DND-41 (cell line): ENCODE measurements around the gene EPB41L2.
A peak's percentile ranks its signal among the peaks of the same experiment; 100 is the strongest.

Experiments
- ATAC-seq: fragments of 200-7000 bp; cut with Tn5 transposase; 3 replicates; pipeline ENCODE4 v1.9.1; 2021; ENCODE audit warnings: low read depth; ENCODE audit not compliant: insufficient read depth
- DNase-seq: peaks from one replicate; pipeline ENCODE4 v3.0.0-alpha.2; 2020
- H2AFZ ChIP-seq: 2 replicates; pipeline ENCODE4 v1.6.0; 2012; ENCODE audit warnings: low read depth, low read length
- H3K27ac ChIP-seq: 2 replicates; pipeline ENCODE4 v1.5.1; 2012; ENCODE audit warnings: low read length, inconsistent platforms
- H3K27me3 ChIP-seq: fragments of 200-600 bp; sonication (generic); 2 replicates; pipeline ENCODE4 v1.6.0; 2012; ENCODE audit warnings: low read length, mild to moderate bottlenecking, inconsistent platforms; ENCODE audit not compliant: insufficient read depth, poor library complexity
- H3K36me3 ChIP-seq: 2 replicates; pipeline ENCODE4 v1.5.1; 2012; ENCODE audit warnings: low read length, inconsistent platforms; ENCODE audit not compliant: insufficient read depth
- H3K4me1 ChIP-seq: 2 replicates; pipeline ENCODE4 v1.5.1; 2012; ENCODE audit warnings: mild to moderate bottlenecking, low read length; ENCODE audit not compliant: insufficient read depth
- H3K4me2 ChIP-seq: 2 replicates; pipeline ENCODE4 v1.6.0; 2012; ENCODE audit warnings: mild to moderate bottlenecking, moderate library complexity, low read length, inconsistent platforms; ENCODE audit not compliant: insufficient read depth
- H3K4me3 ChIP-seq, 2 experiments: fragments of 200-600 bp in 1 of 2; shearing (Covaris generic) in 1 of 2; 2 replicates each; pipeline ENCODE4 v1.5.1; 2012 to 2016; ENCODE audit warnings: inconsistent platforms in 2 of 2, low read length in 2 of 2, mild to moderate bottlenecking in 2 of 2, low read depth in 1 of 2, moderate library complexity in 1 of 2
- H3K79me2 ChIP-seq: 2 replicates; pipeline ENCODE4 v1.6.0; 2012; ENCODE audit warnings: low read length, inconsistent platforms; ENCODE audit not compliant: insufficient read depth
- H3K9ac ChIP-seq: 2 replicates; pipeline ENCODE4 v1.6.0; 2012; ENCODE audit warnings: low read depth, mild to moderate bottlenecking, inconsistent platforms, low read length, moderate library complexity
- H3K9me3 ChIP-seq: 2 replicates; pipeline ENCODE4 v1.5.1; 2012; ENCODE audit warnings: low read length, moderate library complexity, mild to moderate bottlenecking, inconsistent platforms; ENCODE audit not compliant: insufficient read depth, severe bottlenecking
- H4K20me1 ChIP-seq: 2 replicates; pipeline ENCODE4 v1.6.0; 2012; ENCODE audit warnings: low read length; ENCODE audit not compliant: insufficient read depth
- CTCF ChIP-seq: IDR thresholded peaks from 2 replicates; pipeline ENCODE4 v1.5.1; 2012; ENCODE audit warnings: borderline replicate concordance, low read length, moderate library complexity, mild to moderate bottlenecking; ENCODE audit not compliant: poor library complexity, severe bottlenecking; ENCODE audit errors: extremely low read depth
- EZH2 ChIP-seq: IDR thresholded peaks from 3 replicates; pipeline ENCODE4 v1.6.1; 2012; ENCODE audit warnings: borderline replicate concordance, low read depth, mild to moderate bottlenecking, moderate library complexity, low read length, inconsistent platforms; ENCODE audit not compliant: severe bottlenecking

The EPB41L2 gene

DNA sequence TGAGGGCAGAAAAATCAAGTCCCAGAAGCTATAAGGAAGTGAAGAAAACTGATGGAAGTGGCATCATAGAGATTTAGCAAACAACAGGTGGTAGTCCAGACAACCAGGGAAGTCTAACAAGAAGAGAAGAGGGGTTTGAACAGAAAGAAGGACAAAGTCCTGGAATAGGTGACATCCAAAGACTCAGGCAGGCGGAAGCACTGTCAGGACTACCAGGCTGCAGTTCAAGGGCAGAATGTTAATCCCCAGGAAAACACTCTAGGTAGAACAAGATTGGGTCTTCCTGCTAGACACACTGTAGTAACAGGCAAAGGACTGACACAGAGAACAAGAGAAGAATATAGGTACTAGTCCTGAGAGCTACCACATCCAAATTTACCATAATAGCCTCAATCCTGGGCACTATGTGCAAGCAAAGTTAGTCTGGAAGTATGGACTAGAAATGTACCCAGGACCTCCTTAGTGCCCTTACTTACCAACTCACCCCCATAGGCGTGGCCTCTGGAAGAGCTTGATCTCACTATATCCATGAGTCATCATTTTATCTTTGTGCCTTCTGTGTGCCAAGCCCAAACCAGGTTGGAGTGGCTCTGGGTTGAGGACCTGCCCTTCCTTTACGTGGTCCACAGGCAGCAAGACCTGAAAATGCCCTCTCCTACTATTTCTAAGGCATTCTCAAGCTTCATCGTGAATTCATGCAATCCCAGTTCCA is 2.2 kb upstream of the EPB41L2 start:
- ATAC-seq (no peak), DNase-seq (no peak)
- Histone ChIP-seq H3K79me2 (peaks cover 24% of the 10 kb centered on the region), H4K20me1 (peaks cover 5% of the 10 kb centered on the region), H3K27me3 (no peaks in the 10 kb centered on the region), H3K4me2 (no peak overlapping the region), H3K4me3 (no peak overlapping the region), H3K9me3 (no peaks in the 10 kb centered on the region), H3K27ac (no peak overlapping the region), H2AFZ (no peak overlapping the region), H3K36me3 (no peaks in the 10 kb centered on the region; the same call in 1 of the 2 replicates), H3K9ac (no peak overlapping the region), H3K4me1 (peaks cover 21% of the 10 kb centered on the region)
- TF ChIP-seq EZH2 (no peak), CTCF (no peak)

GRCh38 chr6:131063764-131064272 is 773 bp upstream of the EPB41L2 start:
- Histone ChIP-seq H3K9ac (peak overlapping the region; percentile 82), H3K4me2 (peak overlapping the region; percentile 85)

DNA sequence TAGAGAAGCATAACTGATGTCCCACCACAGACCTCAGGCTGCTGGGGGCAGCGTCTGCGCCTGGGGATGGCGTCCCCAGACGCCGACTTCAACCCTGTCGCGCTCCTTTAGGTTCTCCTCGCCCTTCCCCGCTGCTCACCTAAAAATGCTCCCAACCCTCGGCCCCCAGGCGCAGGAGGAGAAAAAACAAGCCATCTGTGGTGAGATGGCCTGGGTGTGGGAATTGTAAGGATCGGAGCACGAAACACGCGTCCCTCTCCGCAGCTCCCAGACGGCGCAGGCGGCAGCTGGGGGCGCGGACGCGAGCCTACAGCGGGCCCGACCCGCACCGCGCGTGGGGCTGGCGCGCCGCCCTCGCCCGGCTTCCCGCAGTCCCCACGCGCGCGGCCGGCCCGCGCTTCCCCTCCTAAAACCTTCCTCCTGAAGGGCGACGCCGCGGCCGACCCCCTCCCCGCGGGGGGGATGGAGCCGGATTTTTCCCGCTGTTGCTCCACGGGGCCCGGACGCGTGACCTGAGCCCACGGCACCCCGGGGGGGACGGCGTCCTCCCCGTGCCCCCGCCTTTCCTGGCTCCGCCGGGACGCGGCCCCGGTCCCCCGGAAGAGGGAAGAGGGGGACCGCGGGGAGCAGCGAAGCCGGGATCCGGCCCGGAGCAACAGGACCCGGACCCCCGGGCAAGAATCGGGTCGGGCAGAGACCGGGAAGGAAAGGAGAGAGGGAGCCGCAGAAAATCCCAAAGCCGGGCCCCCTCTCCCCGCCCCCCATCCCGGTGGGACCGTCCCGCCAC is 611 bp downstream of the EPB41L2 start:
- H3K4me1 ChIP-seq, result peaks cover 21% of the 10 kb centered on the region

More at GRCh38 chr6:131063764-131064272, 773 bp upstream of the EPB41L2 start:
- ATAC-seq, result no peak
- Histone ChIP-seq H3K4me3 (peak overlapping the region; percentile 35 to 59; a peak in 3 of 4 replicates), H4K20me1 (peaks cover 5% of the 10 kb centered on the region), H3K9me3 (no peaks in the 10 kb centered on the region), H3K79me2 (peaks cover 36% of the 10 kb centered on the region), H3K27me3 (no peaks in the 10 kb centered on the region), H3K27ac (peak overlapping the region; percentile 77), H2AFZ (peak overlapping the region; percentile 77), H3K4me1 (peaks cover 21% of the 10 kb centered on the region), H3K36me3 (no peaks in the 10 kb centered on the region; the same call in 1 of the 2 replicates)
- no peak for DNase-seq
- no peak for TF ChIP-seq CTCF
- no peak for TF ChIP-seq EZH2

More for the DNA sequence above, 611 bp downstream of the EPB41L2 start:
- DNase-seq (peak; percentile 42), ATAC-seq (peak; percentile 57)
- H3K79me2 ChIP-seq, result peaks cover 50% of the 10 kb centered on the region
- H4K20me1 ChIP-seq, result peaks cover 5% of the 10 kb centered on the region
- peak overlapping the region; percentile 85 for H3K4me2 ChIP-seq
- TF ChIP-seq CTCF, result no peak
- TF ChIP-seq EZH2, result no peak
- H3K27ac ChIP-seq, result peak overlapping the region; percentile 75
- H3K9ac ChIP-seq, result peak overlapping the region; percentile 82
- H3K36me3 ChIP-seq, result no peaks in the 10 kb centered on the region; the same call in 1 of the 2 replicates
- peak overlapping the region; percentile 54 for H2AFZ ChIP-seq
- H3K4me3 ChIP-seq, result peak overlapping the region; percentile 59 to 81; a peak in 3 of 4 replicates
- H3K27me3 ChIP-seq, result no peaks in the 10 kb centered on the region
- no peaks in the 10 kb centered on the region for H3K9me3 ChIP-seq
